Naive thymus-derived CD8-positive, alpha-beta T cell (primary cell): ENCODE measurements around the gene DGKB. TPM values are rescaled to one million over a fixed set of nuclear protein-coding genes. Genes with fewer than 3 reads are reported as not detected.

Experiments used
- ATAC-seq, 2 donors: fragments of 150-1000 bp; cut with Tn5 transposase in 1 of 2; sonication (Bioruptor Pico), chemical (Tn5 transposase) in 1 of 2; 1 replicate in 1 of 2; 2 replicates in 1 of 2; pipeline ENCODE4 v1.10.0; 2021; ENCODE audit warnings: mild to moderate bottlenecking in 2 of 2, moderate library complexity in 2 of 2
- POLR2A ChIA-PET: fragments of 350-600 bp; sonication (Branson Sonifier 250); formaldehyde crosslinking; loops from one replicate; lab custom pipeline; 2021; ENCODE audit warnings: antibody characterized with exemption; lab: Charles Lee
- DNase-seq, 10 donors: peaks; one replicate each; pipeline versions ENCODE4 v3.0.0 to v3.0.0-alpha.2; 2020 to 2022
- H3K27ac Mint-ChIP-seq, 10 donors: one replicate each; pipeline ENCODE4 v1.8.0; 2020 to 2022; ENCODE audit warnings: mild to moderate bottlenecking in 10 of 10, mixed read lengths in 10 of 10, moderate library complexity in 4 of 10, inconsistent platforms in 1 of 10
- H3K27me3 Mint-ChIP-seq, 5 donors: one replicate each; pipeline ENCODE4 v1.8.0; 2021 to 2022; ENCODE audit warnings: mixed read lengths in 5 of 5
- H3K36me3 Mint-ChIP-seq, 3 donors: one replicate each; pipeline ENCODE4 v1.8.0; 2020 to 2022; ENCODE audit warnings: mixed read lengths in 3 of 3, mild to moderate bottlenecking in 2 of 3, inconsistent platforms in 1 of 3
- H3K4me1 Mint-ChIP-seq, 4 donors: one replicate each; pipeline ENCODE4 v1.8.0; 2021 to 2022; ENCODE audit warnings: mixed read lengths in 4 of 4
- H3K4me3 Mint-ChIP-seq, 10 donors: one replicate each; pipeline ENCODE4 v1.8.0; 2020 to 2022; ENCODE audit warnings: mild to moderate bottlenecking in 10 of 10, mixed read lengths in 10 of 10, moderate library complexity in 6 of 10, inconsistent platforms in 1 of 10
- H3K9me3 Mint-ChIP-seq, 9 donors: one replicate each; pipeline ENCODE4 v1.8.0; 2020 to 2022; ENCODE audit warnings: mixed read lengths in 9 of 9, mild to moderate bottlenecking in 3 of 9, inconsistent platforms in 1 of 9, moderate library complexity in 1 of 9
- polyA plus RNA-seq, 3 donors: library from polyadenylated mRNA; unstranded; fragments of 300-500 nt; fragmentation: Illumina TruSeq; gene quantifications; one replicate each; pipeline ENCODE4 v1.2.3, GENCODE V29; 2021
- total RNA-seq, 8 experiments: library from RNA in 2 of 8; stranded (reverse) in 2 of 8; gene quantifications; one replicate each; pipeline ENCODE4 v1.2.3 and lab custom pipeline; 2021 to 2026

Gene DGKB
- total and polyA plus RNA-seq, 5 experiments from 2014 or later, result not detected

- Mint-ChIP-seq H3K36me3 (peaks cover 0 to 7% (median 0%) of the 10 kb centered on the region in 3 donors), H3K27me3 (no peaks in the 10 kb centered on the region), H3K27ac (no peak overlapping the region), H3K9me3 (peaks cover 0 to 19% (median 6%) of the 10 kb centered on the region in 9 donors), H3K4me1 (no peaks in the 10 kb centered on the region), H3K4me3 (no peak overlapping the region)
- no peak for DNase-seq
- POLR2A ChIA-PET, result no interaction called here
- ATAC-seq, result no peak
These were observed 471.6 kb downstream of the DGKB start for GRCh38 chr7:14430926-14431325.

GRCh38 chr7:14425559-14425958 is 477.0 kb downstream of the DGKB start:
- H3K27ac Mint-ChIP-seq, result no peak overlapping the region
- POLR2A ChIA-PET, result no interaction called here
- ATAC-seq, result no peak
- H3K4me3 Mint-ChIP-seq, result no peak overlapping the region
- DNase-seq, result no peak
- H3K9me3 Mint-ChIP-seq, result peaks cover 0 to 19% (median 6%) of the 10 kb centered on the region in 9 donors
- no peaks in the 10 kb centered on the region for H3K27me3 Mint-ChIP-seq
- H3K36me3 Mint-ChIP-seq, result peaks cover 0 to 3% (median 0%) of the 10 kb centered on the region in 3 donors
- H3K4me1 Mint-ChIP-seq, result no peaks in the 10 kb centered on the region

GRCh38 chr7:14424675-14425074 is 477.9 kb downstream of the DGKB start:
- ATAC-seq (no peak), DNase-seq (no peak)
- H3K4me1 Mint-ChIP-seq, result no peaks in the 10 kb centered on the region
- peaks cover 0 to 19% (median 6%) of the 10 kb centered on the region in 9 donors for H3K9me3 Mint-ChIP-seq
- no peak overlapping the region for H3K4me3 Mint-ChIP-seq
- POLR2A ChIA-PET, result no interaction called here
- H3K27me3 Mint-ChIP-seq, result no peaks in the 10 kb centered on the region
- H3K27ac Mint-ChIP-seq, result no peak overlapping the region
- H3K36me3 Mint-ChIP-seq, result peaks cover 0 to 3% (median 0%) of the 10 kb centered on the region in 3 donors

GRCh38 chr7:14420768-14421167 is 481.8 kb downstream of the DGKB start:
- H3K27ac Mint-ChIP-seq, result no peak overlapping the region
- no peak overlapping the region for H3K4me3 Mint-ChIP-seq
- H3K27me3 Mint-ChIP-seq, result no peaks in the 10 kb centered on the region
- DNase-seq (no peak), ATAC-seq (no peak)
- peaks cover 0 to 6% (median 0%) of the 10 kb centered on the region in 9 donors for H3K9me3 Mint-ChIP-seq
- POLR2A ChIA-PET, result no interaction called here
- no peaks in the 10 kb centered on the region for H3K36me3 Mint-ChIP-seq
- H3K4me1 Mint-ChIP-seq, result no peaks in the 10 kb centered on the region

GRCh38 chr7:14419531-14419930 is 483.0 kb downstream of the DGKB start:
- no peaks in the 10 kb centered on the region for H3K4me1 Mint-ChIP-seq
- ATAC-seq (no peak), DNase-seq (no peak)
- POLR2A ChIA-PET, result no interaction called here
- H3K27me3 Mint-ChIP-seq, result no peaks in the 10 kb centered on the region
- H3K4me3 Mint-ChIP-seq, result no peak overlapping the region
- no peaks in the 10 kb centered on the region for H3K36me3 Mint-ChIP-seq
- no peak overlapping the region for H3K27ac Mint-ChIP-seq
- peaks cover 0 to 6% (median 0%) of the 10 kb centered on the region in 9 donors for H3K9me3 Mint-ChIP-seq

- DNase-seq, result no peak
- Mint-ChIP-seq H3K4me1 (no peaks in the 10 kb centered on the region), H3K9me3 (no peaks in the 10 kb centered on the region), H3K4me3 (no peak overlapping the region), H3K27me3 (no peaks in the 10 kb centered on the region), H3K36me3 (no peaks in the 10 kb centered on the region), H3K27ac (no peak overlapping the region)
- POLR2A ChIA-PET, result no interaction called here
- ATAC-seq, result no peak
These were observed 483.9 kb downstream of the DGKB start for GRCh38 chr7:14418633-14419032.

GRCh38 chr7:14414274-14414986 is 488.1 kb downstream of the DGKB start:
- Mint-ChIP-seq H3K4me3 (no peak overlapping the region), H3K9me3 (peaks cover 0 to 12% (median 0%) of the 10 kb centered on the region in 9 donors), H3K4me1 (no peaks in the 10 kb centered on the region), H3K27me3 (no peaks in the 10 kb centered on the region), H3K27ac (no peak overlapping the region), H3K36me3 (no peaks in the 10 kb centered on the region)
- ATAC-seq (no peak), DNase-seq (no peak)
- POLR2A ChIA-PET, result no interaction called here

GRCh38 chr7:14407246-14408015 is 495.1 kb downstream of the DGKB start:
- Mint-ChIP-seq H3K27me3 (no peaks in the 10 kb centered on the region), H3K9me3 (peaks cover 0 to 8% (median 0%) of the 10 kb centered on the region in 9 donors), H3K4me1 (no peaks in the 10 kb centered on the region), H3K36me3 (no peaks in the 10 kb centered on the region), H3K27ac (no peak overlapping the region), H3K4me3 (no peak overlapping the region)
- no peak for DNase-seq
- POLR2A ChIA-PET, result no interaction called here
- ATAC-seq, result no peak

- Mint-ChIP-seq H3K4me1 (no peaks in the 10 kb centered on the region), H3K4me3 (no peak overlapping the region), H3K9me3 (peaks cover 0 to 8% (median 0%) of the 10 kb centered on the region in 9 donors), H3K27me3 (no peaks in the 10 kb centered on the region), H3K36me3 (no peaks in the 10 kb centered on the region), H3K27ac (no peak overlapping the region)
- POLR2A ChIA-PET, result no interaction called here
- ATAC-seq (no peak), DNase-seq (no peak)
These were observed 499.0 kb downstream of the DGKB start for GRCh38 chr7:14403587-14403986.

- POLR2A ChIA-PET, result no interaction called here
- Mint-ChIP-seq H3K4me1 (no peaks in the 10 kb centered on the region), H3K36me3 (no peaks in the 10 kb centered on the region), H3K27ac (no peak overlapping the region), H3K27me3 (no peaks in the 10 kb centered on the region), H3K4me3 (no peak overlapping the region), H3K9me3 (peaks cover 0 to 7% (median 0%) of the 10 kb centered on the region in 9 donors)
- ATAC-seq, result no peak
- no peak for DNase-seq
These were observed 502.3 kb downstream of the DGKB start for GRCh38 chr7:14400271-14400670.

- Mint-ChIP-seq H3K9me3 (peaks cover 0 to 7% (median 0%) of the 10 kb centered on the region in 9 donors), H3K4me1 (no peaks in the 10 kb centered on the region), H3K36me3 (peaks cover 0 to 3% (median 0%) of the 10 kb centered on the region in 3 donors), H3K4me3 (no peak overlapping the region), H3K27ac (no peak overlapping the region), H3K27me3 (no peaks in the 10 kb centered on the region)
- DNase-seq (no peak), ATAC-seq (no peak)
- POLR2A ChIA-PET, result no interaction called here
These were observed 504.0 kb downstream of the DGKB start for GRCh38 chr7:14398526-14398925.

- Mint-ChIP-seq H3K4me3 (no peak overlapping the region), H3K4me1 (no peaks in the 10 kb centered on the region), H3K36me3 (peaks cover 0 to 4% (median 0%) of the 10 kb centered on the region in 3 donors), H3K9me3 (peaks cover 0 to 7% (median 0%) of the 10 kb centered on the region in 9 donors), H3K27me3 (no peaks in the 10 kb centered on the region), H3K27ac (no peak overlapping the region)
- DNase-seq, result no peak
- POLR2A ChIA-PET, result no interaction called here
- no peak for ATAC-seq
These were observed 506.7 kb downstream of the DGKB start for GRCh38 chr7:14395860-14396259.

- H3K9me3 Mint-ChIP-seq, result peaks cover 0 to 7% (median 0%) of the 10 kb centered on the region in 9 donors
These were observed 507.8 kb downstream of the DGKB start for GRCh38 chr7:14394786-14395185.

More at GRCh38 chr7:14394786-14395185, 507.8 kb downstream of the DGKB start:
- H3K27me3 Mint-ChIP-seq, result no peaks in the 10 kb centered on the region
- POLR2A ChIA-PET, result no interaction called here
- H3K4me1 Mint-ChIP-seq, result no peaks in the 10 kb centered on the region
- DNase-seq, result no peak
- H3K4me3 Mint-ChIP-seq, result no peak overlapping the region
- H3K36me3 Mint-ChIP-seq, result peaks cover 0 to 4% (median 0%) of the 10 kb centered on the region in 3 donors
- no peak overlapping the region for H3K27ac Mint-ChIP-seq
- no peak for ATAC-seq
